Measurements from ENCODE around the gene ACMSD. TPM values are rescaled to one million over a fixed set of nuclear protein-coding genes. Genes with fewer than 3 reads are reported as not detected.

Gene ACMSD
- total RNA-seq, 2 experiments from 2014 or later: not detected

- CTCF ChIA-PET: no interaction called here
- Mint-ChIP-seq H3K36me3 (ENCODE audit: low read depth) (no peaks in the 10 kb centered on the region), H3K27ac (no peak overlapping the region), H3K9me3 (ENCODE audit: insufficient read depth) (no peaks in the 10 kb centered on the region), H3K27me3 (ENCODE audit: low read depth) (peaks cover 3% of the 10 kb centered on the region), H3K4me3 (no peak overlapping the region), H3K4me1 (ENCODE audit: low read depth) (no peaks in the 10 kb centered on the region)
- DNase-seq: no peak
- no peak for ATAC-seq
- POLR2A ChIA-PET: no interaction called here
Measured at GRCh38 chr2:134858245-134858644, 19.8 kb downstream of the ACMSD start.

DNA sequence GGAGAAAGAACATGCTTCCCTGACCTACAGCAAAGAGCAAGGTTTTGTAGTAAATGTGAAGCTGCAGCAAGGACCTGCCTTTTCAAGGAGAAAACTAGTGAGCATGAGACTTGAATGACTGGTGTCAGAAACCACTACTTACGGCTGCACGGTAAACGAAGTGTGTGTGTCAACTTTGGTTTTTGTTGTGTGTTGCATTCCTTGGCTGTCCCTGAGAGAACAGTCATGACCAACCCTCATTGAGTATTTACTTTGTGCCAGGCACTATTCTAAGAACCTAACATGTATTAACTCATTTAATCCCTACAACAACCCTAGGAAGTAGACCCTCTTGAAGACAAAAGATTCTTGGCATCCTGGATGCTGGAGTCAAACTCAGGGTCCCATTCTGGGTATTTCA lies 22.8 kb downstream of the ACMSD start:
- Mint-ChIP-seq H3K4me1 (ENCODE audit: low read depth) (no peaks in the 10 kb centered on the region), H3K27ac (no peak overlapping the region), H3K9me3 (ENCODE audit: insufficient read depth) (no peaks in the 10 kb centered on the region), H3K36me3 (ENCODE audit: low read depth) (no peaks in the 10 kb centered on the region), H3K4me3 (no peak overlapping the region), H3K27me3 (ENCODE audit: low read depth) (peaks cover 3% of the 10 kb centered on the region)
- DNase-seq (no peak), ATAC-seq (no peak)
- POLR2A ChIA-PET: no interaction called here
- CTCF ChIA-PET: no interaction called here

GRCh38 chr2:134862069-134862468 lies 23.7 kb downstream of the ACMSD start:
- H3K27me3 Mint-ChIP-seq (ENCODE audit: low read depth): peaks cover 3% of the 10 kb centered on the region
- no peaks in the 10 kb centered on the region for H3K36me3 Mint-ChIP-seq (ENCODE audit: low read depth)
- ATAC-seq: no peak
- ChIA-PET CTCF (no interaction called here), POLR2A (no interaction called here)
- no peak overlapping the region for H3K4me3 Mint-ChIP-seq
- no peaks in the 10 kb centered on the region for H3K4me1 Mint-ChIP-seq (ENCODE audit: low read depth)
- H3K9me3 Mint-ChIP-seq (ENCODE audit: insufficient read depth): no peaks in the 10 kb centered on the region
- no peak for DNase-seq
- no peak overlapping the region for H3K27ac Mint-ChIP-seq

- H3K9me3 Mint-ChIP-seq (ENCODE audit: insufficient read depth): no peaks in the 10 kb centered on the region
- no peak for ATAC-seq
Measured at GRCh38 chr2:134862674-134863073, 24.3 kb downstream of the ACMSD start.

DNA sequence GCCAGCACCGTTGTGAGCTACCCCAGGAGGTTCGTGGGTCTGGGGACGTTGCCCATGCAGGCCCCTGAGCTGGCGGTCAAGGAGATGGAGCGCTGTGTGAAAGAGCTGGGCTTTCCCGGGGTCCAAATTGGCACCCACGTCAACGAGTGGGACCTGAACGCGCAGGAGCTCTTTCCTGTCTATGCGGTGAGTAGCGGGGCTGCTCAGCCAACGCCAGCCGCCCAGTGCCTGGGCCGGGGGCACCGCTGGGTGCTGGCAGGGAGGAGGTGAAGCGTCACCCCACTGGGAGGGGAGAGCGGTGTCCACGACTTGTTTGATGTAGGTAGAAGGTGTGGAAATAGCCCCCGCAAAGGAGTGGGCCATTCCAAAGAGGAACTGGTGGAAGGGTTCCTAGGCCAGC lies 25.0 kb downstream of the ACMSD start:
- H3K36me3 Mint-ChIP-seq (ENCODE audit: low read depth): no peaks in the 10 kb centered on the region
- H3K4me3 Mint-ChIP-seq: no peak overlapping the region
- no peaks in the 10 kb centered on the region for H3K4me1 Mint-ChIP-seq (ENCODE audit: low read depth)
- ATAC-seq: no peak
- no peak for DNase-seq
- H3K27ac Mint-ChIP-seq: no peak overlapping the region
- peaks cover 3% of the 10 kb centered on the region for H3K27me3 Mint-ChIP-seq (ENCODE audit: low read depth)
- ChIA-PET CTCF (no interaction called here), POLR2A (no interaction called here)
- H3K9me3 Mint-ChIP-seq (ENCODE audit: insufficient read depth): no peaks in the 10 kb centered on the region

More at GRCh38 chr2:134862674-134863073, 24.3 kb downstream of the ACMSD start:
- CTCF ChIA-PET: no interaction called here
- Mint-ChIP-seq H3K36me3 (ENCODE audit: low read depth) (no peaks in the 10 kb centered on the region), H3K4me3 (no peak overlapping the region), H3K27ac (no peak overlapping the region), H3K4me1 (ENCODE audit: low read depth) (no peaks in the 10 kb centered on the region), H3K27me3 (ENCODE audit: low read depth) (peaks cover 3% of the 10 kb centered on the region)
- DNase-seq: no peak
- POLR2A ChIA-PET: no interaction called here

DNA sequence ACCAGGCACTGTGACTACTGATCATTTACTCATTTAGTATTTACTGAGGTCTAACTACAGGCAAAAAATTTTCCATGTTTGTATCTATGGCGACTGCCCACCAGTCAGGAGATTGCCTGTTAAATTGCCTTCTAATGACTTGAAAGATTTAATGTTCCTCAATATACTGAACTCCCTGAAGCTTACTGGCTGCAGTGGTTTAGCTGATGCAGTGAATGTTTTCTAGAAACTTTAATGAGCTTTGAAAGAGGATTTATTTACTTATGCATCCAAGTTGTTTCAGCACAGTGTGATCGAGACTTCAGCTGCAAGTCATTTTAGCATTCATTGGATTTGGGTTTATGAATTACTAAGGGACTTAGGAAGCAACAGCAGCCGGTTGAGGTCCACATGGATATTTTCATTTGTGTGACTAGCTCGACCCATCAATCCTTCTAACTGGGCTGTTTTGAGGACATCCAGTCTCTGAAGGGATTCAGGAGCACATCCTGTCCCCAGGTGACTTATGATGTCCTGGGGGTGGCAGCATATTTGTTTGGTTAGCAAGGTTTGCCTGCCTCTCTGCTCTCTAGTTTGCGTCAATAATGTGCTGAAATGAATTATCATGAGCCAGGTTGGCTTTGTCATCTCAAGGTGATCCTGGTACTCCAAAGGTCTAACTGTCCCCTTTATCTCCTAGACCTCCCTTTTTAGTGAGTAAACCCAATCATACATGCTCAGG lies 26.8 kb downstream of the ACMSD start:
- POLR2A ChIA-PET: no interaction called here
- CTCF ChIA-PET: no interaction called here
- DNase-seq: no peak

DNA sequence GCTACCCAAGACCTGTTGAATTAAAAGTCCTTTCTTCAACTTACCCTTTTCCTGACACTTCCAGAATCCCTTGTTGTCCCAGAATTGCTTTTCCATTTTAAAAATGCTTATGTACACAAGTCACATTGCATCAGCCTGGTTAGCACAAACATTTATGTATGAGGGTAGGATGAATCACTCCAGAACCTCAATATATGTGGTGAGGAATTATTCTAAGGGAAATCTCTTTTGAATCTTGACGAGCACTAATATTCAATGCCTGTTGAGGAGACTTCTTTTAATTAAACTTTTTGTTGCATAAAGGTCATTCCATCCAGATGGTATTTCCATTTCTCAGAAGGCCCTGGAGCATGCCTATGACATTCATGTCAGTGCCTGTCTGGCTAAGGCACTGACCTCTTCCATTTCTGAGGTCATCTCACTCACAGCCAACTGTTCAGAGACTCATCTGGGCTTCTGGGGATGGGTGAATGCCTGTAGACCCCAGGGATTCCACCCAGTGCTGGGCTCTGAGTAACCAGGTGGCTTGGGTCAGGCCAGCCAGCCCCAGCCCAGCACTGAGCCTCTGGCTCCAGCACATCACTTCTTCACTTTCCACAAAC lies 28.2 kb downstream of the ACMSD start:
- Mint-ChIP-seq H3K4me3 (no peak overlapping the region), H3K27ac (no peak overlapping the region), H3K9me3 (ENCODE audit: insufficient read depth) (no peaks in the 10 kb centered on the region), H3K4me1 (ENCODE audit: low read depth) (no peaks in the 10 kb centered on the region), H3K27me3 (ENCODE audit: low read depth) (no peaks in the 10 kb centered on the region), H3K36me3 (ENCODE audit: low read depth) (no peaks in the 10 kb centered on the region)
- POLR2A ChIA-PET: no interaction called here
- no peak for DNase-seq
- ATAC-seq: no peak
- CTCF ChIA-PET: no interaction called here

More for the DNA sequence above, 26.8 kb downstream of the ACMSD start:
- H3K27ac Mint-ChIP-seq: no peak overlapping the region
- H3K9me3 Mint-ChIP-seq (ENCODE audit: insufficient read depth): no peaks in the 10 kb centered on the region
- H3K4me1 Mint-ChIP-seq (ENCODE audit: low read depth): no peaks in the 10 kb centered on the region
- H3K36me3 Mint-ChIP-seq (ENCODE audit: low read depth): no peaks in the 10 kb centered on the region
- H3K4me3 Mint-ChIP-seq: no peak overlapping the region
- ATAC-seq: no peak
- no peaks in the 10 kb centered on the region for H3K27me3 Mint-ChIP-seq (ENCODE audit: low read depth)

DNA sequence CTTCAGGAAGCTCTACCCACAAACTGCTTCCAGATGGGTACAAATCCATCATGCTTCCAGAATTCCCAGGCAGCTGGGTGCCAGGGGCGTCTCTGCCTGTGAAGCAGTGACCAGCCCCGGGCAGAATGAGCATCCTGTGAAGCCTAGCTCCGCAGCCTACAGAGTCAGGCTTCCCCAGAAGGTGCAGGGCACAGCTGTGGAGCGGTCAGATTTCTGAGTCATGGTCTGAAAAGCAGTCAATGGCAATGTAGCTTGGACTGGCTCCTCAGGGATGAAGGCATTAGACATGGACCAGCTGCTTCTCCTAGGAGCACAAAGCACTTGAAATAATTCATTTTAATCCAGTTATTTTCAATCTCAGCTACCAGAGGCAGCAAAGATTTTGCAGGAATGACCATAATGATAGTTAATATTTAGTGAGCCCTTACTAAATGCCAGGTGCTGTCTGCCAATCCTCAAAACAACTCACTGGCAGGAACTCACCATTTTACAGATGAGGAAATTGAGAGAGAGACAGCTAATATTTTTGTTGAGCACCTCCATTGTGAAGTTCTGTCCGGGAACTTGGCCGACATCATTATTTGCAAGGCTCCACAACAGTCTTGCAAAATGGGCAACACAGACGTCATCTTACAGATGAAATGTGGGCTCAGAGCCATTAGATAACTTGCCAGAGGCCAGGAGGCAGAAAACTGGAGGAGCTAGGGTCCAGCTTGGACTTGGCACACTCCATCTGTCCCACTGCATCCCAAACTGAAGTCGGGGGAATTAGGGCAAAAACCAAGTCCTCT lies 31.7 kb downstream of the ACMSD start:
- POLR2A ChIA-PET: no interaction called here
- no peak overlapping the region for H3K27ac Mint-ChIP-seq
- ATAC-seq (no peak), DNase-seq (no peak)
- H3K27me3 Mint-ChIP-seq (ENCODE audit: low read depth): no peaks in the 10 kb centered on the region
- no peak overlapping the region for H3K4me3 Mint-ChIP-seq
- CTCF ChIA-PET: no interaction called here
- no peaks in the 10 kb centered on the region for H3K4me1 Mint-ChIP-seq (ENCODE audit: low read depth)
- H3K9me3 Mint-ChIP-seq (ENCODE audit: insufficient read depth): no peaks in the 10 kb centered on the region
- H3K36me3 Mint-ChIP-seq (ENCODE audit: low read depth): no peaks in the 10 kb centered on the region

GRCh38 chr2:134873152-134873551 lies 34.7 kb downstream of the ACMSD start:
- DNase-seq (no peak), ATAC-seq (no peak)
- CTCF ChIA-PET: no interaction called here
- POLR2A ChIA-PET: no interaction called here
- Mint-ChIP-seq H3K27ac (no peak overlapping the region), H3K4me1 (ENCODE audit: low read depth) (no peaks in the 10 kb centered on the region), H3K4me3 (no peak overlapping the region), H3K27me3 (ENCODE audit: low read depth) (no peaks in the 10 kb centered on the region), H3K36me3 (ENCODE audit: low read depth) (no peaks in the 10 kb centered on the region), H3K9me3 (ENCODE audit: insufficient read depth) (no peaks in the 10 kb centered on the region)

- ATAC-seq (no peak), DNase-seq (no peak)
- no peaks in the 10 kb centered on the region for H3K9me3 Mint-ChIP-seq (ENCODE audit: insufficient read depth)
- H3K27ac Mint-ChIP-seq: no peak overlapping the region
- H3K4me3 Mint-ChIP-seq: no peak overlapping the region
- no peaks in the 10 kb centered on the region for H3K36me3 Mint-ChIP-seq (ENCODE audit: low read depth)
- no peaks in the 10 kb centered on the region for H3K27me3 Mint-ChIP-seq (ENCODE audit: low read depth)
- POLR2A ChIA-PET: no interaction called here
- CTCF ChIA-PET: no interaction called here
- H3K4me1 Mint-ChIP-seq (ENCODE audit: low read depth): no peaks in the 10 kb centered on the region
Measured at GRCh38 chr2:134875309-134875708, 36.9 kb downstream of the ACMSD start.

DNA sequence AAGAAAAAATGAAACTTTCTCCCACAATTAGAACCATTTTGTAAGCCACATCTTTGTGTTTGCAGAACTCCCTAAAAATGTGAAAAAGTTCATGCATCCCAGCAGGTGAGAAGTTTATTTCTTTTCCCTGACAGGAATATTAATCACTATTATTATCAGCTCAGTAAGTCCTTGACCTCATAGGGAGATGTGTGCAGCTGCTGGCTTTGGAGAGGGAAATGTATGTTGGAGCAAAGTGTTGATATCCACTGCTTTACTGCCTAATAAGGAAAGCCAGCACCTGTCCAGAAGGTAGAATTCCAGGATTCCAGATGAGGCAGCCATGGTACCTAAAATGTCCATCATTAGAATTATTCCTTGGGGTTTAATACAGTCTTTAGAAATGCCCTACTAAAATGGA lies 44.4 kb downstream of the ACMSD start:
- Mint-ChIP-seq H3K27ac (no peak overlapping the region), H3K36me3 (ENCODE audit: low read depth) (no peaks in the 10 kb centered on the region), H3K27me3 (ENCODE audit: low read depth) (no peaks in the 10 kb centered on the region), H3K4me1 (ENCODE audit: low read depth) (no peaks in the 10 kb centered on the region), H3K9me3 (ENCODE audit: insufficient read depth) (no peaks in the 10 kb centered on the region), H3K4me3 (no peak overlapping the region)
- ATAC-seq: no peak
- CTCF ChIA-PET: no interaction called here
- DNase-seq: no peak
- POLR2A ChIA-PET: no interaction called here

GRCh38 chr2:134883552-134884293 lies 45.3 kb downstream of the ACMSD start:
- no peak for DNase-seq
- H3K4me3 Mint-ChIP-seq: no peak overlapping the region
- H3K36me3 Mint-ChIP-seq (ENCODE audit: low read depth): no peaks in the 10 kb centered on the region
- CTCF ChIA-PET: no interaction called here
- no peak for ATAC-seq
- POLR2A ChIA-PET: no interaction called here
- H3K9me3 Mint-ChIP-seq (ENCODE audit: insufficient read depth): no peaks in the 10 kb centered on the region
- H3K4me1 Mint-ChIP-seq (ENCODE audit: low read depth): no peaks in the 10 kb centered on the region
- H3K27ac Mint-ChIP-seq: no peak overlapping the region
- H3K27me3 Mint-ChIP-seq (ENCODE audit: low read depth): no peaks in the 10 kb centered on the region

Measured in activated CD8-positive, alpha-beta T cell treated with anti-CD3 and anti-CD28 coated beads, Interleukin-2, amount 10 ng/mL, durations not matched to agents 7 days and 5 days (primary cell).